Lower lobe of right lung (tissue), 2 donors: Measurements from ENCODE around the gene ADAMTS12. TPM values are rescaled to one million over a fixed set of nuclear protein-coding genes. Genes with fewer than 3 reads are reported as not detected.

Source experiments
- ATAC-seq, 2 donors: fragments of 200-7000 bp; cut with Tn5 transposase; one replicate each; pipeline ENCODE4 v1.9.1; 2020 to 2022; ENCODE audit warnings: mild to moderate bottlenecking in 2 of 2, moderate library complexity in 2 of 2
- DNase-seq: peaks from one replicate; pipeline ENCODE4 v3.0.0-alpha.2; 2020
- H3K27ac ChIP-seq: fragments of 200-600 bp; one replicate; pipeline ENCODE4 v1.8.0; 2022
- H3K27me3 ChIP-seq: fragments of 200-600 bp; one replicate; pipeline ENCODE4 v1.8.0; 2022; ENCODE audit warnings: low read depth
- H3K36me3 ChIP-seq: fragments of 200-600 bp; one replicate; pipeline ENCODE4 v1.8.0; 2022; ENCODE audit warnings: mild to moderate bottlenecking
- H3K4me1 ChIP-seq: fragments of 200-600 bp; one replicate; pipeline ENCODE4 v1.8.0; 2022
- H3K4me3 ChIP-seq: fragments of 200-600 bp; one replicate; pipeline ENCODE4 v1.8.0; 2022; ENCODE audit warnings: mild to moderate bottlenecking
- H3K9me3 ChIP-seq: fragments of 200-600 bp; one replicate; pipeline ENCODE4 v1.8.0; 2022
- intact Hi-C: fragments of 100-400 bp; cut with DNase I; formaldehyde crosslinking; loops from one replicate; pipeline ENCODE4 v1.11.0; 2022
- total RNA-seq: library from RNA; stranded (reverse); fragmentation: NEBNext Ultra II Directional; extraction: Animal tissue kit (Norgen Biotek cat#: 25700); gene quantifications from one replicate; pipeline ENCODE4 v1.2.1, GENCODE V29; 2021
- TF ChIP-seq, protein P1 (sequence below): fragments of 200-600 bp; IDR thresholded peaks from one replicate; pipeline ENCODE4 v1.8.0; 2022; ENCODE audit warnings: antibody characterized with exemption, mild to moderate bottlenecking
- donor health status: DM: no; HTN: yes; CAD: no; lungs with severe emphysema.

The ADAMTS12 gene
- total RNA-seq, 1 donor from 2014 or later: 7.6 TPM

DNA sequence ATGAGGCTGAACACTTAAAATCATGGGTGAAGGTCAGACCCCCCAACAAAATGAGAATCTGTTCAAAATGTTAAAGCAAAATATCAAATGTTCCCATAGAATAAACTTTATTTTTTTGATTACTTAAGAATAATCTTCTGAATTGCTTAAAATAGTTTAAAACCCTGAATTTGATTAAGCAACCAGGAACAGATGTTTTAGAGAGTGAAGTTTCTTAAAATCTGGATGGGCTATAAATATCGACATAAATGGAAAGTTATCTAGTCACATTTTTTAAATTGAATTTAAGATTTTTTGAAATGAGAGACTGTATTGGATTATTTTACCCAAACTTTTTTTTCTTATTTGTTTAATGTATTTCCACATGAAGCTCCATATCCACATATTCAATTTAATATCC is 98.5 kb downstream of the ADAMTS12 start:
- no peak for ATAC-seq
- H3K4me3 ChIP-seq: no peak overlapping the region

GRCh38 chr5:33792559-33792958 is 99.2 kb downstream of the ADAMTS12 start:
- Histone ChIP-seq H3K4me1 (no peaks in the 10 kb centered on the region), H3K4me3 (no peak overlapping the region), H3K9me3 (no peaks in the 10 kb centered on the region), H3K36me3 (no peaks in the 10 kb centered on the region), H3K27ac (no peak overlapping the region), H3K27me3 (no peaks in the 10 kb centered on the region)
- intact Hi-C loops: no loop called here
- TF ChIP-seq, protein P1, sequence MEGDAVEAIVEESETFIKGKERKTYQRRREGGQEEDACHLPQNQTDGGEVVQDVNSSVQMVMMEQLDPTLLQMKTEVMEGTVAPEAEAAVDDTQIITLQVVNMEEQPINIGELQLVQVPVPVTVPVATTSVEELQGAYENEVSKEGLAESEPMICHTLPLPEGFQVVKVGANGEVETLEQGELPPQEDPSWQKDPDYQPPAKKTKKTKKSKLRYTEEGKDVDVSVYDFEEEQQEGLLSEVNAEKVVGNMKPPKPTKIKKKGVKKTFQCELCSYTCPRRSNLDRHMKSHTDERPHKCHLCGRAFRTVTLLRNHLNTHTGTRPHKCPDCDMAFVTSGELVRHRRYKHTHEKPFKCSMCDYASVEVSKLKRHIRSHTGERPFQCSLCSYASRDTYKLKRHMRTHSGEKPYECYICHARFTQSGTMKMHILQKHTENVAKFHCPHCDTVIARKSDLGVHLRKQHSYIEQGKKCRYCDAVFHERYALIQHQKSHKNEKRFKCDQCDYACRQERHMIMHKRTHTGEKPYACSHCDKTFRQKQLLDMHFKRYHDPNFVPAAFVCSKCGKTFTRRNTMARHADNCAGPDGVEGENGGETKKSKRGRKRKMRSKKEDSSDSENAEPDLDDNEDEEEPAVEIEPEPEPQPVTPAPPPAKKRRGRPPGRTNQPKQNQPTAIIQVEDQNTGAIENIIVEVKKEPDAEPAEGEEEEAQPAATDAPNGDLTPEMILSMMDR: no peak
- no peak for DNase-seq
- no peak for ATAC-seq

More for the DNA sequence above, 98.5 kb downstream of the ADAMTS12 start:
- no peaks in the 10 kb centered on the region for H3K9me3 ChIP-seq
- H3K27ac ChIP-seq: no peak overlapping the region
- H3K27me3 ChIP-seq: no peaks in the 10 kb centered on the region
- DNase-seq: no peak
- intact Hi-C loops: no loop called here
- H3K36me3 ChIP-seq: no peaks in the 10 kb centered on the region
- TF ChIP-seq, protein P1: no peak
- H3K4me1 ChIP-seq: no peaks in the 10 kb centered on the region

GRCh38 chr5:33789567-33789957 is 102.2 kb downstream of the ADAMTS12 start:
- no peaks in the 10 kb centered on the region for H3K36me3 ChIP-seq
- H3K9me3 ChIP-seq: peaks cover 6% of the 10 kb centered on the region
- TF ChIP-seq, protein P1: no peak
- DNase-seq (no peak), ATAC-seq (no peak)
- H3K4me1 ChIP-seq: no peaks in the 10 kb centered on the region
- H3K4me3 ChIP-seq: no peak overlapping the region
- no peaks in the 10 kb centered on the region for H3K27me3 ChIP-seq
- intact Hi-C loops: no loop called here
- no peak overlapping the region for H3K27ac ChIP-seq

DNA sequence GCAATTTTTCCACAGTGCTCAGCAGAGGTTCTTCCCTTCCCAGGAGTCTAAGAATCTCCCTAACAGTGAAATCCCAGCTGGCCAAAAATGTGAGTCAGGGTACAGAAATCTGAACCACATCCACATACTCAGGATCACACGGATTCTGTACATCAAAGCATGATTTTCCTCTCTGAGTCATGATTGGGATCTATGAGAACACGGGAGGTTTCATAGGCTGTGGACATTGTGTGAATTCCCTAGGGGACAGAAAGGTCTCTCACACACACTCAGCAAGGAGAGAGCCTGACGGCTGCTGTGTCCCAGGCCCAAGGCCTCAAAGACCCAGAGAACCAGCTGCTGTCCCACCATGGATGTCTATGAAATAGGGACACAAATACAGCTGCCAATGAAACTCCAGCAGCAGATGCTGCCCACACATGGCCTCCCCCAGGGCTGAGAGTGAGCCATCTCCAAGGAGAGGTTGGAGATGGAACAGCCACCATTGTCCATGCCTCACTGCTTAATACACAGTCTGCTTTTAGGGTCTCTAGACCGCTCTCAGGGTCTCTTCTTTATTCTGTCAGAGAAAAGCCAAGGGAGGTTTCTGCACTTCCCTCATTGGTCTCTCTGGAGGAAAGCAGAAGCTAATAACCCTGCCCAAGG is 102.7 kb downstream of the ADAMTS12 start:
- no peak overlapping the region for H3K27ac ChIP-seq
- DNase-seq: no peak
- no peak for ATAC-seq
- TF ChIP-seq, protein P1: no peak
- no peak overlapping the region for H3K4me3 ChIP-seq
- no peaks in the 10 kb centered on the region for H3K27me3 ChIP-seq
- peaks cover 6% of the 10 kb centered on the region for H3K9me3 ChIP-seq
- no peaks in the 10 kb centered on the region for H3K36me3 ChIP-seq
- H3K4me1 ChIP-seq: no peaks in the 10 kb centered on the region
- intact Hi-C loops: no loop called here

DNA sequence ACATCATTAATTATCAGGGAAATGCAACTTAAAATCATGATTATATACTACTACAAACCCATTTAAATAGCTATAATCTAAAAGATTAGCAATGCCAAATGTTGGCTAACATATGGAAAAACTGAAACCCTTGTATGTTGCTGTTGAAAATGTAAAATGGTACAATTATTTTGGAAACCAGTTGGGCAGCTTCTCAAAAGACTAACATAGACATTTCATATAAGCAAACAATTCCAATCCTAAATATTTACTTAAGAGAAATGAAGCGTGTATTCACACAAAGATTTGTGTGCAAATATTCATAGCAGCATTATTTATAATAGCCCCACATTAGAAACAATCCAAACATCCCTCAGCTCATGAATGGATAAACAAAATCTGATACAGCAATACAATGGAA is 106.2 kb downstream of the ADAMTS12 start:
- no peak for ATAC-seq

More for the DNA sequence above, 106.2 kb downstream of the ADAMTS12 start:
- TF ChIP-seq, protein P1: no peak
- Histone ChIP-seq H3K4me3 (no peak overlapping the region), H3K36me3 (no peaks in the 10 kb centered on the region), H3K4me1 (no peaks in the 10 kb centered on the region), H3K27ac (no peak overlapping the region), H3K9me3 (peaks cover 6% of the 10 kb centered on the region), H3K27me3 (no peaks in the 10 kb centered on the region)
- DNase-seq: no peak
- intact Hi-C loops: no loop called here
